SJCRH30 (cell line): ENCODE measurements around the gene DCHS2. TPM values are rescaled to one million over a fixed set of nuclear protein-coding genes. Genes with fewer than 3 reads are reported as not detected.

Source experiments
- total RNA-seq: library from RNA; depleted of rRNA; stranded (reverse); fragments of >200 nt; shearing (Covaris generic); gene quantifications from 2 replicates; pipeline ENCODE4 v1.2.3, GENCODE V29; 2014; rRNA removed

DCHS2 gene
- total RNA-seq, 1 experiment from 2014 or later, result 0.45 TPM

Other genes with a start within 250 kb of the DCHS2 start
- gene PLRG1, start 58.6 kb upstream of the DCHS2 start, total RNA-seq, result 38.6 and 43.7 TPM in 2 replicates
- gene FGB, start 71.2 kb upstream of the DCHS2 start, total RNA-seq, result not detected in 2 replicates
- gene FGA, start 98.9 kb upstream of the DCHS2 start, total RNA-seq, result not detected in 2 replicates
- not detected in 2 replicates for gene FGG, start 120.9 kb upstream of the DCHS2 start, total RNA-seq